ENCODE data around the gene U2SURP.
"Not testable (repeated sequence)": the region's sequence is repeated elsewhere in the genome, so short reads cannot be mapped to it uniquely, and the experiment has no call there.

The U2SURP gene

GRCh38 chr3:143010024-143010423 is 8.7 kb downstream of the U2SURP start:
- H3K4me3 ChIP-seq (ENCODE audit: low read depth, low read length): no peak overlapping the region
- TF ChIP-seq CTCF (IDR thresholded peaks at IDR 0.05; ENCODE audit: insufficient read depth, low read depth, low read length, missing control alignments): no peak

GRCh38 chr3:143011705-143012104 is 10.3 kb downstream of the U2SURP start:
- no peak for TF ChIP-seq CTCF (IDR thresholded peaks at IDR 0.05; ENCODE audit: insufficient read depth, low read depth, low read length, missing control alignments)
- DNase-seq (ENCODE audit: low read depth): peak; percentile 36
- H3K4me3 ChIP-seq (ENCODE audit: low read depth, low read length): no peak overlapping the region; the same call in 1 of the 2 replicates

More at GRCh38 chr3:143010024-143010423, 8.7 kb downstream of the U2SURP start:
- no peak for DNase-seq (ENCODE audit: low read depth)

GRCh38 chr3:143014921-143015320 is 13.6 kb downstream of the U2SURP start:
- TF ChIP-seq CTCF (IDR thresholded peaks at IDR 0.05; ENCODE audit: insufficient read depth, low read depth, low read length, missing control alignments): no peak
- DNase-seq (ENCODE audit: low read depth): no peak
- no peak overlapping the region for H3K4me3 ChIP-seq (ENCODE audit: low read depth, low read length)

GRCh38 chr3:143016321-143016972 is 15.1 kb downstream of the U2SURP start:
- TF ChIP-seq CTCF (IDR thresholded peaks at IDR 0.05; ENCODE audit: insufficient read depth, low read depth, low read length, missing control alignments): peak; percentile 44
- peak; percentile 27 for DNase-seq (ENCODE audit: low read depth)
- H3K4me3 ChIP-seq (ENCODE audit: low read depth, low read length): no peak overlapping the region

- no peak for TF ChIP-seq CTCF (IDR thresholded peaks at IDR 0.05; ENCODE audit: insufficient read depth, low read depth, low read length, missing control alignments)
- no peak for DNase-seq (ENCODE audit: low read depth)
- no peak overlapping the region for H3K4me3 ChIP-seq (ENCODE audit: low read depth, low read length)
These were observed 23.1 kb downstream of the U2SURP start for GRCh38 chr3:143024351-143024960.

- no peak for DNase-seq (ENCODE audit: low read depth)
- TF ChIP-seq CTCF (IDR thresholded peaks at IDR 0.05; ENCODE audit: insufficient read depth, low read depth, low read length, missing control alignments): no peak
- H3K4me3 ChIP-seq (ENCODE audit: low read depth, low read length): no peak overlapping the region
These were observed 30.0 kb downstream of the U2SURP start for GRCh38 chr3:143031327-143031726.

GRCh38 chr3:143031796-143032387 is 30.5 kb downstream of the U2SURP start:
- DNase-seq (ENCODE audit: low read depth); H3K4me3 ChIP-seq (ENCODE audit: low read depth, low read length): not testable (repeated sequence)
